Neural progenitor cell (in vitro differentiated cells): Measurements from ENCODE around the gene GNB5. TPM values are rescaled to one million over a fixed set of nuclear protein-coding genes. Genes with fewer than 3 reads are reported as not detected.

Source experiments
- DNase-seq: peaks from one replicate; pipeline ENCODE4 v3.0.0-alpha.2; 2016; ENCODE audit warnings: low spot score
- H2AFZ ChIP-seq: fragments of 200-600 bp; sonication (generic); replicated peaks from 2 replicates; pipeline ENCODE4 v1.6.1; 2016; ENCODE audit warnings: antibody characterized with exemption
- H3F3A ChIP-seq: fragments of 200-600 bp; sonication (generic); 2 replicates; pipeline ENCODE4 v1.6.1; 2016; ENCODE audit warnings: antibody characterized with exemption, low read depth
- H3K27ac ChIP-seq: fragments of 200-600 bp; sonication (generic); 2 replicates; pipeline ENCODE4 v1.5.1; 2016; ENCODE audit warnings: mild to moderate bottlenecking
- H3K27me3 ChIP-seq: fragments of 200-600 bp; sonication (generic); 2 replicates; pipeline ENCODE4 v1.6.1; 2016; ENCODE audit warnings: mild to moderate bottlenecking, moderate library complexity
- H3K36me3 ChIP-seq: fragments of 200-600 bp; sonication (generic); 2 replicates; pipeline ENCODE4 v1.5.1; 2016
- H3K4me1 ChIP-seq: fragments of 200-600 bp; sonication (generic); 2 replicates; pipeline ENCODE4 v1.6.1; 2016; ENCODE audit warnings: mixed run types
- H3K4me2 ChIP-seq: fragments of 200-600 bp; sonication (generic); 2 replicates; pipeline ENCODE4 v1.6.1; 2016
- H3K4me3 ChIP-seq: fragments of 200-600 bp; sonication (generic); 2 replicates; pipeline ENCODE4 v1.5.1; 2016
- H3K79me2 ChIP-seq: fragments of 200-600 bp; sonication (generic); 2 replicates; pipeline ENCODE4 v1.6.1; 2016; ENCODE audit warnings: low read depth
- H3K9ac ChIP-seq: fragments of 200-600 bp; sonication (generic); 2 replicates; pipeline ENCODE4 v1.6.1; 2016
- H3K9me3 ChIP-seq: fragments of 200-600 bp; sonication (generic); 2 replicates; pipeline ENCODE4 v1.5.1; 2016; ENCODE audit warnings: low read depth
- H4K20me1 ChIP-seq: fragments of 200-600 bp; sonication (generic); 2 replicates; pipeline ENCODE4 v1.6.1; 2016; ENCODE audit warnings: low read depth
- H3K27ac Mint-ChIP-seq: 3 replicates; pipeline ENCODE4 v1.8.0; 2021; ENCODE audit warnings: mixed read lengths
- H3K27me3 Mint-ChIP-seq: 2 replicates; pipeline ENCODE4 v1.8.0; 2022; ENCODE audit warnings: low read depth, mild to moderate bottlenecking, inconsistent platforms, moderate library complexity, mixed read lengths; ENCODE audit not compliant: insufficient read depth
- H3K36me3 Mint-ChIP-seq: 3 replicates; pipeline ENCODE4 v1.8.0; 2021; ENCODE audit warnings: mixed read lengths
- H3K4me1 Mint-ChIP-seq: 3 replicates; pipeline ENCODE4 v1.8.0; 2021; ENCODE audit warnings: mixed read lengths
- H3K4me3 Mint-ChIP-seq: 3 replicates; pipeline ENCODE4 v1.8.0; 2021; ENCODE audit warnings: mild to moderate bottlenecking, moderate library complexity, mixed read lengths
- H3K9me3 Mint-ChIP-seq: 3 replicates; pipeline ENCODE4 v1.8.0; 2020; ENCODE audit warnings: mixed read lengths
- EZH2 ChIP-seq: fragments of 200-600 bp; sonication (generic); IDR thresholded peaks from 2 replicates; pipeline ENCODE4 v1.6.1; 2017; ENCODE audit warnings: antibody characterized with exemption, mild to moderate bottlenecking, moderate library complexity
- EZH2phosphoT487 ChIP-seq: fragments of 200-600 bp; sonication (generic); IDR thresholded peaks from 2 replicates; pipeline ENCODE4 v1.6.1; 2017; ENCODE audit warnings: antibody characterized with exemption
- total RNA-seq: library from RNA; depleted of rRNA; stranded (reverse); fragments of >200 nt; gene quantifications from 2 replicates; pipeline ENCODE4 v1.2.3, GENCODE V29; 2015; ENCODE audit warnings: low replicate concordance
- TF ChIP-seq, protein P1 (sequence below): fragments of 200-600 bp; sonication (generic); IDR thresholded peaks from 2 replicates; pipeline ENCODE4 v1.5.1; 2017; ENCODE audit warnings: antibody characterized with exemption, mild to moderate bottlenecking

Gene GNB5
- total RNA-seq, 1 donor from 2014 or later: 36.0 TPM

DNA sequence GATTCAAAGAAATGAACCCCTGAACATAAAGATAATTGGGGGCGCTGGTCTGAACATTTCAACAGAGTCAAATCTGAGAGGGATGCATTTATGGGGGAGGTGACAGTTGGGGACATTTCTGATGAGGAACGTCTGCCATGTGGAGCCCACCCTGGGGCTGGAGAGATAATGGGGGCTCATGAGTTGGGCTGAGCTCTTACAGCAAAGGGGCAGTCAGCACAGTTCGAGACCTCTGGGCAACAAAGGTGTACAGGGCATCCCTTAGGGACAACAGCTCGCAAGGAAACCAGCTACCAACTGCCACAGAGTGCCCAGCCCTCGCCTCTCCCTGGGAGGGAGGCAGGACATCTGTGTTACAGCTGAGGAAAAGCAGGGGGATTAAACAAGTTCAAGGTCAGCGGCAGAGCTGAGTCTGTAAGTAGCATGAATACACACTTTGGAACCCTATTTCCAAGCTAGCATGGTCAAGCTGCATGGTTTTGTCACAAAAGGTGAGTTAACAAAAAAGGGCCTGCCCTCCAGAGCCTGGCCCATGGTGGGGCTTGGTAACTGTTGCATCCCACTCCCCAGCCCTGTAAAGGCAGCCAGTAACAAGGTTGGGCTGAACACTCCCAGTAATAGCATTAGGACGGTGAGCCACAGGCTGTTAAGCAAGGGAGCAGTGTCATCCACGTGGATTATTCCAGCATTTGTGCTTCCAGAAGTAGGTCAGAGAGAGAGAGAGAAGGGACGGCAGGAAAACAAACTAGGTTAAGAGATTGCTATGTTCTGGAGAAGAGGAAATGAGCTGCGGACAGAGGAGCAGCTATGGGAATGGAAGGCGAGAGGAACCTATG, 4.3 kb downstream of the GNB5 start:
- no peaks in the 10 kb centered on the region for H3K9me3 Mint-ChIP-seq
- Histone ChIP-seq H3K4me2 (no peak overlapping the region), H3K4me3 (no peak overlapping the region), H2AFZ (no peak overlapping the region), H3F3A (no peaks in the 10 kb centered on the region), H3K27ac (no peak overlapping the region), H3K4me1 (no peaks in the 10 kb centered on the region), H3K9ac (no peak overlapping the region), H3K27me3 (peaks cover 5% of the 10 kb centered on the region), H4K20me1 (no peaks in the 10 kb centered on the region), H3K9me3 (no peaks in the 10 kb centered on the region), H3K79me2 (no peaks in the 10 kb centered on the region), H3K36me3 (no peaks in the 10 kb centered on the region)
- H3K4me3 Mint-ChIP-seq: no peak overlapping the region
- peaks cover 8% of the 10 kb centered on the region for H3K27me3 Mint-ChIP-seq
- peaks cover 5% of the 10 kb centered on the region for H3K4me1 Mint-ChIP-seq
- H3K27ac Mint-ChIP-seq: no peak overlapping the region
- no peaks in the 10 kb centered on the region for H3K36me3 Mint-ChIP-seq
- TF ChIP-seq EZH2 (no peak), EZH2phosphoT487 (no peak)
- TF ChIP-seq, protein P1, sequence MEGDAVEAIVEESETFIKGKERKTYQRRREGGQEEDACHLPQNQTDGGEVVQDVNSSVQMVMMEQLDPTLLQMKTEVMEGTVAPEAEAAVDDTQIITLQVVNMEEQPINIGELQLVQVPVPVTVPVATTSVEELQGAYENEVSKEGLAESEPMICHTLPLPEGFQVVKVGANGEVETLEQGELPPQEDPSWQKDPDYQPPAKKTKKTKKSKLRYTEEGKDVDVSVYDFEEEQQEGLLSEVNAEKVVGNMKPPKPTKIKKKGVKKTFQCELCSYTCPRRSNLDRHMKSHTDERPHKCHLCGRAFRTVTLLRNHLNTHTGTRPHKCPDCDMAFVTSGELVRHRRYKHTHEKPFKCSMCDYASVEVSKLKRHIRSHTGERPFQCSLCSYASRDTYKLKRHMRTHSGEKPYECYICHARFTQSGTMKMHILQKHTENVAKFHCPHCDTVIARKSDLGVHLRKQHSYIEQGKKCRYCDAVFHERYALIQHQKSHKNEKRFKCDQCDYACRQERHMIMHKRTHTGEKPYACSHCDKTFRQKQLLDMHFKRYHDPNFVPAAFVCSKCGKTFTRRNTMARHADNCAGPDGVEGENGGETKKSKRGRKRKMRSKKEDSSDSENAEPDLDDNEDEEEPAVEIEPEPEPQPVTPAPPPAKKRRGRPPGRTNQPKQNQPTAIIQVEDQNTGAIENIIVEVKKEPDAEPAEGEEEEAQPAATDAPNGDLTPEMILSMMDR: no peak
- no peak for DNase-seq

DNA sequence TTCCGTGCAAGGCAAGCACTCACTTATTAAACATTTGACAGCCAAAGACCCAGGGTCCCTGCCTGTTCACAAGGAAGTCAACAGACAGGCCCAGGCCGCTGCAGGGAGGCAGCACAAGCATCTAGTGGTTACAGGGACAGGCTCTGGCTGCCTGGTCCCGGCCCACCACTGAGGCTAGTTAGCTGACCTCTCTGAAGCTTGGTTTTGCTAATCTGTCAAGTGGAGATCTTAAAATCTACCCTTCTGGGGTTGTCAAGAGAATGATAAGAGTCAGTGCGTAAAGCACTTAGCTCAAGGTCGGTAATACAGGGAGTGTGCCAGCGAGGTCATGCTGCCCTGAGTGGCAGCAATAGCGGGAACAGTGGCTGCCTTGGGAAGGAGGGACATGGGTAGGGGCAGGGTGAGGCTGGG, 6.0 kb downstream of the GNB5 start:
- Histone ChIP-seq H3K9me3 (no peaks in the 10 kb centered on the region), H3K4me2 (no peak overlapping the region), H3K4me1 (no peaks in the 10 kb centered on the region), H3K27me3 (peaks cover 22% of the 10 kb centered on the region), H3K79me2 (no peaks in the 10 kb centered on the region), H2AFZ (no peak overlapping the region), H3K36me3 (no peaks in the 10 kb centered on the region), H3K4me3 (no peak overlapping the region), H3F3A (peaks cover 13% of the 10 kb centered on the region), H3K9ac (no peak overlapping the region), H3K27ac (no peak overlapping the region), H4K20me1 (no peaks in the 10 kb centered on the region)
- H3K9me3 Mint-ChIP-seq: no peaks in the 10 kb centered on the region
- H3K36me3 Mint-ChIP-seq: no peaks in the 10 kb centered on the region
- no peak overlapping the region for H3K27ac Mint-ChIP-seq
- peaks cover 4% of the 10 kb centered on the region for H3K4me1 Mint-ChIP-seq
- peaks cover 21% of the 10 kb centered on the region for H3K27me3 Mint-ChIP-seq
- H3K4me3 Mint-ChIP-seq: no peak overlapping the region
- no peak for DNase-seq
- no peak for TF ChIP-seq EZH2phosphoT487
- TF ChIP-seq, protein P1: no peak
- TF ChIP-seq EZH2: no peak

DNA sequence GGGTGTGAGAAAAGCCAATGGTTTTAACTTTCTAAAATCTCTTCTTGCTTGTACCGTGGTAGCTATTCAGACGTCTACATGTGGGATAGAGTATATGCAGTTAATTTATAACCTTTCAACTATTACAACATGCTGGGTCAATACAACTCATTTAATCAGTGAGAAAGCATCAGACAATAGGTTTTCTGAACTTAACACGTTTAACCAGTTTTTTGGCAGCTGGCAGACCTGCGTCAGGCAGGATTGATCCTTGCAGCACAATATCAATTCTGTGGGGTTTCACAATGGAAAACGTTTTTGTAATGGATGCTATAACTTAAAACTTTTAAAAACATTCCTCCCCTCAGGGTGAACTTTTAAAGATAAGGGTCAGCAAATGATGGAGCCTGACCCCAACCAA, 6.5 kb downstream of the GNB5 start:
- no peak overlapping the region for H3K4me2 ChIP-seq
- H3K27ac ChIP-seq: no peak overlapping the region
- H3K27me3 Mint-ChIP-seq: peaks cover 21% of the 10 kb centered on the region

More for the DNA sequence above, 6.5 kb downstream of the GNB5 start:
- Histone ChIP-seq H3K79me2 (no peaks in the 10 kb centered on the region), H3K9me3 (no peaks in the 10 kb centered on the region), H4K20me1 (no peaks in the 10 kb centered on the region), H2AFZ (no peak overlapping the region), H3F3A (peaks cover 16% of the 10 kb centered on the region), H3K27me3 (peaks cover 25% of the 10 kb centered on the region), H3K4me3 (no peak overlapping the region), H3K36me3 (no peaks in the 10 kb centered on the region), H3K9ac (no peak overlapping the region), H3K4me1 (no peaks in the 10 kb centered on the region)
- no peak overlapping the region for H3K4me3 Mint-ChIP-seq
- no peaks in the 10 kb centered on the region for H3K36me3 Mint-ChIP-seq
- no peak for DNase-seq
- H3K27ac Mint-ChIP-seq: no peak overlapping the region
- H3K9me3 Mint-ChIP-seq: no peaks in the 10 kb centered on the region
- peaks cover 4% of the 10 kb centered on the region for H3K4me1 Mint-ChIP-seq
- TF ChIP-seq EZH2phosphoT487 (no peak), EZH2 (no peak)
- TF ChIP-seq, protein P1: no peak
